Smooth muscle cell of the brain vasculature (primary cell): ENCODE measurements around the gene MYRFL.

Source experiments
- DNase-seq: peaks from one replicate; pipeline ENCODE4 v3.0.0-alpha.2; 2012; ENCODE audit warnings: low read depth, low spot score

MYRFL gene

DNA sequence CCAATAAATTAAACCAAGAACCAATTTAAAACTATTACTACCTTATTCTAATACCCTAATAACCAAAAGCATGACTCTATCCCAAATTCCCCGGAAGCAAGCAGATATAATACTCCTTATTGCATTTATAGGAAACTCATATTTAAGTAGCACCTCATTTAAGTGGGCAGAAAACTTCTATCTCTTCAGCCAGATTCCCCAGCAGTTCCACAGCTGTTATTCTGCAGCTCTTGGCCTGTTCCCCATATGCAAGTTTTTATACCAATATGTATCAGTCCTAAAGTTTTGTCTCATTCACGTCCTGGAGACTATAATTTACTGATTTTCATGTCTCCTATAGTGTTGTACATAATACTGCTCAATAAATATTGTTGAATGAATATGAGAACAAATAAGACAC lies 106.5 kb downstream of the MYRFL start:
- no peak for DNase-seq

DNA sequence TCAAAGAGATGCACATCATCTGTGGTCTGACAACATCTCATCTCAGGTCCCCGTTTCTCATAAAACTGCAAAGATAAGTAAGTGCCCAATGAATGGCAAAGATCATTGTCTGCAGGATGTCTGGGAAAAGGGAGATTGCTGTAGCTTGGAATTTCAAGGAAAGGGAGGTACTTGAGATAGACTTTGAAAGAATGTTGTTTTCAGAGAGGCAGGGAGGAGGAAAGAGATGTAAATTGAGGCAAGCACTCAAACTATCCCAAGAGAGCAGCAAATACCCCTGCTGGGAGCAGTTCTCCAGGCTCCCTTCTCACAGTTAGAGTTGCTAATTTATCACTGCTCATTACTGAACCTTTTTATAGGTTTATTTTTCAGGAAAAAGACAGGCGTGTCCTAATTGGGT lies 107.1 kb downstream of the MYRFL start:
- no peak for DNase-seq

DNA sequence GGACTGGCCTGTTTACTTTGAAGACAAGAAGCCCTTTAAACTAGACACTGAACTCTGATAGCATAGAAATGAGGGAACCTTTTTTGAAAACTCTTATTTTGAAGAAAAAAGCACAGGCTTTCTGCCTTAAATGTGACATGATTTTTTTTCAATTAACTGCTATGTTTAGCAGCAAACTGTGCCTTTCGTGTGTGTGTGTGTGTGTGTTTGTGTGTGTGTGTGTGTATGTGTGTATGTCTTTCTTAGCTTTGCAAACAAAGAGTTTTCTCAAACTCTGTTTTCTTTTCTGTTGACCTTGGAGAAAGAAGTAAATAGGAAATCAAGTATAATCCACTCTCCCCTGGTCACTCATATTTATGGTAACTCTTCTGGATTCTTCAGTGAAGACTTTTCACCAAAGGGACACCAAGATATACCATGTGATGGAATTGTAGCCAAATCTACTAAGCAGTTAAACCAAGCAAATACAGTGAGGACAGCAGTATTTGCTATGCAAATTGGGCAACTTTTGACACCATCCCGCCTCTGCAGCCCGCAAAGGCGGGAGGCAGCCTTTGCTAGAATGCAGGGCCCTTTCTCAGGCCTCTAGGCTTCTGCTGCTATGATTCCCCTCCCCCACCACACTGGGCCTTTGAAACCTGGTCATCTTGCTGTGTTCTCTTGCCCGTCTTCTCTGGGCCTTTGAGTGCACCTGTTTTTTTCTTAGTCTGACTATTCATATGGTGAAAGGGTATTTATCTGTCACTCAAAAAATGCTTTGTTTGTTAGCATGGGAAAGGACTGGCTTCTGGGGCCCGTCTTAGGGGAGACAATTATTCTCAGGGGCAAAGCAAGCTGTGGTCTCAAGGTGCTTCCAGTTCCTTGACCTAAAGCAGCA lies 107.9 kb downstream of the MYRFL start:
- DNase-seq = no peak

DNA sequence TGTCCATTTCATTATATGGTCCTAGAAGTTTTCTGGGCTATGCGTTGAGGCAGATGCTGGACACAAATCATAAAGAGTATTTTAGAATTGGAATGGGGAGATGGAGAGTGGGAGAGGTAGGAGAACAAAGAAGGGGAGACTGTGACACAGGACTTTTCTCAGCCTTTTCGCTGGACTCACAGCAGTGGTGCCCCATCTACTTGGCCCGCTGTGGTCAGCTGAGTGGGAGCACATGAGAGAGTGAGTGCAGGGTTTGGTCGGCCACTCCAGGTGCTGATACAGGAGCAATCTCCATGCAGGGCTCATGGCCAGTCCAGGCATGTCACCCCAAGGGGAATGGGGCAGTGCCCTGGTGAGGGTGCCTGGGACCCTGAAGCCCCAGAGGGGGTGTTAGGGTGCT lies 109.0 kb downstream of the MYRFL start:
- no peak for DNase-seq

DNA sequence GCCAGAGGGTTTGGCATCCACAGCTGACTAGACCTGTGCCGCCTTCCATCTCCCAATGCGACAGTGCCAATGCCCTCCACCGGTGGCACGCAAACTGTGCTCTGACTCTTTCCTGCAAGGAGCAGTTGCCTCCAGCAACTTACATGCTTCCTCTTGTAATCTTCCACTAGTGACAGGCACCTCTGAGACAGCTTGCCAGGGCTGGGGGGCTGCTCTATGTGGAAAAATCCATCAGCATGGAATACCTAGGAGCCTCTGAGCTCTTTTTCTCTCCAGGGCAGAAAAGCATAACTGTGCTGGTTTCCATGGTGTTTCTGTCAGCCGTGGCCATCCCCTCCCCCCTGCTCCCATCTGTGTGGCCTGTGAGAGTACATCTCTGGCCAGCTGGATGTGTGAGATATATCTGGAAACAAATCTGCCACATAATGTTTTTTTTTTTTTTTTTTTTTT lies 110.6 kb downstream of the MYRFL start:
- DNase-seq = no peak

DNA sequence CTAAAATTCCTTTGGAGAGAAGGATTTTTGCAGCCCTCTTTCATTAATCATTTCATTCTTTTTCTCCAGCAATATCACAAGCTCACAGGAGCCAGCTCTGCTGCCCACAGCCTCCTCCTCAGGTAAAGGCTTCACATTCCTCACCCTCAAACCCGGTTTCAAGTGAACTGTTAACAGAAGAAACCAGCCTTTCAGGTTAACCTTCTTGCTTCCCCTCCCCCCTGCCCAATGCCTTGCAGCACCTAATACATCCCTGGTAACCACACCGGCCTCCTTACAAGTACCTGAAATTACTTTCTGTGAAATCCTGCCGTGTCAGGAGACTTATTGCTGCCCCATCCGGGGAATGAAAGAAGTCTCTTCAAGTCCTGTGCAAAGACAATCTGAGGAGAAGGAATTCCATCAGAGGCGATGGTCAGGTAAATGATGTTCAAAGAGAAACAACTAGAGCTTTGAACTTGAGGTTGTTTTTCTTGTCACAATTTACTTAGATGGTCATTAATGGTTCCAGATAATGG lies 111.2 kb downstream of the MYRFL start:
- DNase-seq = no peak

DNA sequence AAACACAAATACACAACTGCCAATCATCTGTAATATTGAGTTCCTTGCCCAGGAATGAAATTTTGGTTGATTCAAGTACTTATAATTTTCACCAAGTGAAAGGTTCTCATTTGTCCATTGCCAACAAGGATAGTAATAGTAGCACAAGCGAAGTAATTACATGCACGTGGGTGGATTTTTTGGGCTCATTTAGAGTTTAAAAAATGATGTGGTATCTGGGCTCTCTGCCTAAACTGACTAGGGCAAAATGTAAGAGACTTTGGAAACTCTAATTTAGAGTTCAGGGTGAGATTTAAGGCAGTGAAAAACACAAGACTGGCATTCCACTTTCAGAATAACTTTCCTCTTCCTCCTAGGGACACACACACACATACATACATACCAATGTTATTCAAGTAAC lies 111.7 kb downstream of the MYRFL start:
- no peak for DNase-seq

DNA sequence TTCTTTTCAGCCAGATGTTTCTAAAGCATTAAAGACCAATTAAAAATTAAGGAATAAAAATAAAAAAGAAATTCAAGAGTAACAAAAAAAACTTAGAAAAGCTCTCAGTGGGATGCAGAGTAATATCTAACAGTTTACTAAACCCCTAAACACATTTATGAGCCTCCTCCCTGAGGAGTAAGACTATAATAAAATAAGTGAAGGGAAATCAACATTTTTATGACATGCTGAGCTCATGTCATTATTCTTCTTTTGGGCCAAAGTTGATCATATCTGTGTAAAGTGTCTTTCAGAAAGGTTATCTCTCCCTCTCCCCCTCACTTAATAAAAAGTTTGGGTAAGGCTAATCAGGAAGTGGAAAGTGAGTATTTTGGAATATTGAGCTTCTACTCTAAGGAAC lies 122.1 kb downstream of the MYRFL start:
- no peak for DNase-seq

DNA sequence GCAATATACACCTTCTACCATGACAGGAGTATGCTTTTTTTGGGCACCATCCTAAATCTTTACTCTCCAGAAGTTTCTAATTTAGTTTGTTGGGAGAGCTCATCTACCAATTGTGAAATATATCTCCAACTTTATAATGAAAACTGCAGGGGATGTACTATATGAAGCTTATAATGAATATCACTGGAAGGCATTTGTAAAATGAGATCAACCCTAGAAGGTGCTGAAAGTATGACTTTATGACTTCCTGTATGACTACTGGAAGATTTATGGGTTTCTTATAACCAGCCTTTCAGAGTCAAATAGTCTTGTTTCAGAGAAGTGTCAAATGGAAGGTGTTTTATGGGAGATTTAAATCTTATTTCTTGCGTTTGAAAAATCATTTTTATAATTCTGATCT lies 122.9 kb downstream of the MYRFL start:
- no peak for DNase-seq

DNA sequence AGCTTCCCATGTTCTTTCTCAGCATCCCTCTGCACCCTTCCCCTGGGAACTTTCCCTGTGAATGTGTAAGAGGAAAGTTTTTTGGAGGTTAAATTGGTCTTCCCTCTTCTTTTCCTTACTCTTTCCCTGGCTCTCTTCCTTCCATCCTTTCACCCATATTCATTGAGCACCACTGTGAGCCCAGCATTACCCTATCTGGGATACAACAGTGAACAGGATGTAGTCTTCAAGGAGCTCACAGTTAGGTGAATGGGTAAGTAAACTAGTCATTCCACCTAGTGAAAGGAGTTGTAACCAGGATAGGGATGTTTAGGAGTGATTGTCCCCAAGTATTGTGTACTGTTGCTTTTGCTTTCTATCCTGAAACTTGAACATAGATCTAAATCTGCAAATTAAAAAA lies 123.8 kb downstream of the MYRFL start:
- DNase-seq = no peak

DNA sequence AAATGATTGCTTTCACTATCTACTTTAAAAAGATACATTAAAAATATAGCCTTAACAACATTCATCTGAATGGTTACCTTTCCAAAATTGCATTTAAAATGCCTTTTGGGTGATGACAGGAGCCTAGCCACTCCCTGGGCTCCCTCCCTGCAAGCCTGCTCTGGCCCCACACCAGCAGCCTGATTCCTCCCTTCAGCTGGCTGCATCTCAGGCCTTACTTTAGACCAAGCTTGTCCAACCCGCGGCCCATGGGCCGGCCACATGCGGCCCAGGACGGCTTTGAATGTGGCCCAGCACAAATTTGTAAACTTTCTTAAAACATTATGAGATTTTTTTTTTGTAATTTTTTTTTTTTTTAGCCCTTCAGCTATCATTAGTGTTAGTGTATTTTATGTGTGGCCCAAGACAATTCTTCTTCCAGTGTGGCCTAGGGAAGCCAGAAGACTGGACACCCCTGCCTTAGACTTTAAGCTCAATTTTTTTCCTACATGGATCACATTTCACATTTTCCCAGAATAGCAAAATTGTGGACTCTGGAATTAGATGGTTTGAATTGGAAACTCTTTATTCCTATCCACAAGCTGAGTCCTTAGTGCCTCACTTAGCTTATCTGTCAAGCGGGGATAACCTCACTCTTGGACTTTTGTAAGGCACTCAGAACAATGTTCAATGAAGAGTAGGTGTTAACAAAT lies 124.4 kb downstream of the MYRFL start:
- no peak for DNase-seq

DNA sequence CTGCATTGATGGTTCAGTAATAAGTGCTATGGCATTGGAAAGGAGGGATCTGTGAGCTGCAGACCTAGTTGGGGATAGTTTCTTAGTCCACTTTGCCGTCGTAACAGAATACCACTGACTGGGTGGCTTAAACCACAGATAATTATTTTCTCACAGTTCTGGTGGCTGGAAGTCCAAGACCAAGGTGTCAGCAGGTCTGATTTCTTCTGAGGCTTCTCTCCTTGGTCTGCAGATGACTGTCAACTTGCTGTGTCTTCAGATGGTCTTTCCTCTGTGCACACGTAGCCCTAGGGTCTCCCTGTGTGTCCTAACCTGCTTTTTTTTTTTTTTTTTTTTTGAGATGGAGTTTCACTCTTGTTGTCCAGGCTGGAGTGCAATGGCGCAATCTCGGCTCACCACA lies 126.1 kb downstream of the MYRFL start:
- DNase-seq = no peak

DNA sequence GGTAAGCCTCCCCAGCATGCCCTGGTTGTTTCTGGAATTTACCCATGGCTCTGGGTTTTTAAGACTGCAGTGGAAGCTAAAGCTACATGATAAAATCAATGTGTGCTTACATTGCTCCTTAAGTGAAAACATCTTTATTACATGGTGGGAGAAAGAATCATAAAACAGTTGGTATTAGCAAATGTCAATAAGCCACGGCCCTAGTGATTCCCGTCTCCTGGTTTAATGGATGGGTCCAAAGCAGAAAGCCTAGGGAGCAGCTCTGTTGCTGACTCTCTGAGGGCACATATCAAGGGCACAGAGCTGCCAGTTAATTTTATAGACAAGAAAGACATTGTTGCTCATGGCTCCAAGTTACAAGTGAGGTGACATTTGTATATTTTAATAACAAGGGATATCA lies 127.9 kb downstream of the MYRFL start:
- no peak for DNase-seq

DNA sequence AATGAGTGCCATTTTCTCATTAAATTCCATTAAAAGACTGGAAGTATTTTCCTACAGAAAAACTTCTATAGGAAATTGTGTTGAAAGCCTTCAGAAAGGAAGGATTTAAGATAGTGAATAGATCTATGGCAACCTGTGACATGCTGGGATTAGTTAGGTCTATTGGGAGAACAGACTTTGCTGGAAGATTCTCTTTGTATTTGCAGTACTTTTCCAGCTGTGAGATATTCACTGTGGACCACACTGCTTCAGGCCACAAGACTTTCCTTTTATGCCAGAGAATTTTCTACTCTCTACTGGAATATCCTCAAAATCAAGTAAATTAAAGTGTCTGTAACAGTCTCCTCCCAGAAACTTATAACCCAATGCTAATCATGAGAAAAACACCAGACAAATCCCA lies 136.2 kb downstream of the MYRFL start:
- DNase-seq = no peak

DNA sequence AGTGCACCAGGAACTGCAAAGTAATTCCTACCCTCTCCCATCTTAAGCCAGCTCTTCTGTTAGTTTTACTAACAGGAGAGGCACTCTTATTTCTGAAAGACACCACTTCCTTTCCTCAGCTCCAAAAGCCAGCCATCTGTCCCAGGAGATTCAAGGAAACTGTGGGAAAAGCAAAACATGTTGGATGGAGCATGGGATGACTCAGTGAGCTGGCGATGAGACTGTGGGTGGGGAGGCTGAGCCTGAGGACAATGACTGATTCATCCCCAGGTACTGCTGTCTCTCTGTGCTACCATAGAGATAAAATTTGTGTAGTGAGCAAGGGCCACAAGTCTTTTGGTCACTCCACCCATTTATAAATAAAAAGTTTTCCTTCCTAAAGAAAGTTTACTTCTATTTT lies 141.4 kb downstream of the MYRFL start:
- DNase-seq = no peak

DNA sequence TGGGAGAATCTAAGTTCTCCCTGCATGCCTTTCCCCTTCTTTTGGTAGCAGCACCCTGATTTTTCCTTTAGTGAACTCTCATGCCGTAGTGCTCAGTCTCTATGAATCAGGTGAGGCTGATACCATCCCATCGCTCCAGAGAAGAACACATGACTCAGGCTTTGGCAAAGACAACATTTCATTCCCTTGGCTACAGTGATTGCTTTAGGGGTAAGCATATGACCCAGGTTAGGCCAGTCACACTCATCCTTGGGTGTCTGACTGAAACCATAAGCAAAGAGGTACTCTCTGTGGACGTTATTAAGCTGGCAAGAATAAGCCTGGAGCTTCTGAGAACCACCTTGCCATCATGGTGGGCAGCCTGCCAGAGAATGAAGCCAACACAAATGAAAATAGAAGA lies 141.8 kb downstream of the MYRFL start:
- DNase-seq = no peak

DNA sequence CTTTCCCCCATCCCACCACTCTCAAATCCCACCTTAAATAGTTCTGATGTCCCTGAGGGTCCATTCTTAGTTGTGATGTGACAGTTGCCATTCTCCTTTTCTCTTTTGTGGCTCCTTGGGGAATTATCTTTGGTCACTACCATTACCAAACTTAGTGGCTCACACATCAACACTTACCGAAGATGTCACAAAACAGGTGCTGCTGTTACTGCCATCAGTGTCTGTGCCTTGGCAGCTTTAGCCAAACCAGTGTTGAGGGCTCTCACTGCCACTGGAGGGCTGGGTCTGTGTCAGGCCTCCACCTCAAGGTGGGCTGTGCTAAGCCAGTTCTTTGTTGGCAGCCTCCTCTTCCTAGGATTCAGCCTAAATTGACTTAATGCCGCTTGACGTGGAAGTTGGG lies 144.0 kb downstream of the MYRFL start:
- DNase-seq = no peak

DNA sequence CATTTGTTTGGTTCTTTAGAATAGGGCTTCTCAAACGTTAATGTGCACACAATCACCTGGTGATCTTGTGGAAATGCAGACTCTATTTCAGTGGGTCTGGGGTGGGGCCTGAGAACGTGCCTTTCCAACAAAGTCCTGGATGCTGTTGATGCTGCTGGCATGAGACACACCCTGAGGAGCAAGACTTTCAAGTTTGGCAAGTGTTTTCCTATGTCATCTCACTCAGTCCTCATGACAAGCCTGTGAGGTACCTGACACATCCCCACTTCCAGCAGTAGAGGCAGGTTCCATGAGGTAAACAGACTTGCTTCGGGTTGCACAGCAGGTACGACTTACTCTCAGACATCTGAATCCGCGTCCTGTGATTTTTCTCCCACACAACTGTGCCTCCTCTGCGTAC lies 147.1 kb downstream of the MYRFL start:
- no peak for DNase-seq

DNA sequence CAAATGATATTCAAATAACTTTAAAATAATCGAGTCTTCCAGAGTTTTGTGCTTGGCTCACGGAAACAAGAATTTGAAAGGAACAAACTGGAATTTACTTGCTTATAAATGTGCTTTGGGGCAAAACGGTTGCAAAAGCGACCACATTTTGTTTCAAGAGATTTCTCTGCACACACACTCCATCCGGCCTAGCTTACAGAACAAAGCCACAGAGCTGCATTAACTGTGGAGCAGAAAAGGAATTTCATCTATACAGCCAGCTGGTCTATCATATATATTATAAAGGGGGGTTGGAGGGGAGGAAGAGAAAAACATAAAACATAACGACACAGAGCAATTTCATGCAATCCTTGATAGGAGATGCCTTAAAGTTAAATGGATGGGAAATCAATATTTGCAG lies 153.0 kb downstream of the MYRFL start:
- DNase-seq = no peak

DNA sequence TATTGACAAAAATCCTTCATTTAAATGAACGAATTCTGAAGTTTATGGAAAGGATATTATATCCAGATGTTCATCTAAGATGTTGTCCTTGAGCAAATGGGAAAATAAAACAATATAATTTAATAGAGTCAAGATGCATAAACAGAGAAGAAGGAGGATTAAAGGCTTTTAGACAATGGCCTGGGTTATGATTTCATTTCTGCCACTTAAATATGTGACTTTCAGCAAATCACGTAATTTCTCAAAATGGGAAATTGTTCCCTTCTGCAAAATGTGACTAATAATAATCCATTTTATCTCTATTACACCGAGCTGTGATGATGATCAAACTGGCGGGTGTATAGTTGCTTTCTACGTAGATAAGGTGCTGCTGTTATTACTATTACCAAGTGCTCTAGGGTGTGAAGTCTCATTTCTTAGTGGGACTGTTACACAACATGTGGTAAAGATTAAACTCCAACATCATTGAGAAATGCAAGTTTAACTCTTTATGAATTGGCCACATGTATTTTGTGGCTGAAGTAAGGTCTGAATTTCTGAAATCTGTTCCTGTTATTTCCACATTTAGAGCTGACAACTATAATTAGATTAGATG lies 157.0 kb downstream of the MYRFL start:
- DNase-seq = no peak

DNA sequence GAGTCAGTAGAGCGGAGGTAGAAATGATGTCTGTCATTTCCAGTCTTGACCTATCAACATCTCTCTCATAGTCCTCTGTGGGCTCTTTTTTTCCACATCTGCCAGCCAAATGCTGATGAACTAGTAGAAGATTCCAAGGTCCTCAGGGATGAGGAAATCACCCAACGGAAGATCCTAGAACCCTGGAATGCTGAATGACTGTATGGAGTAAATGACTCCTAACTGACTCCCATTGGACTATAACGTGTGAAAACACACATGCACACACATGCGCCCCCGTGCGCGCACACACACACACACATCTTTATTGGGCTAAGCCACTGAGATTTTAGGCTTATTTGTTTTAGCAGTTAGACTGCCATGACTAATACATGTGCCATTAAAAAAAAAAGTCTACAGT lies 159.2 kb downstream of the MYRFL start:
- DNase-seq = no peak

DNA sequence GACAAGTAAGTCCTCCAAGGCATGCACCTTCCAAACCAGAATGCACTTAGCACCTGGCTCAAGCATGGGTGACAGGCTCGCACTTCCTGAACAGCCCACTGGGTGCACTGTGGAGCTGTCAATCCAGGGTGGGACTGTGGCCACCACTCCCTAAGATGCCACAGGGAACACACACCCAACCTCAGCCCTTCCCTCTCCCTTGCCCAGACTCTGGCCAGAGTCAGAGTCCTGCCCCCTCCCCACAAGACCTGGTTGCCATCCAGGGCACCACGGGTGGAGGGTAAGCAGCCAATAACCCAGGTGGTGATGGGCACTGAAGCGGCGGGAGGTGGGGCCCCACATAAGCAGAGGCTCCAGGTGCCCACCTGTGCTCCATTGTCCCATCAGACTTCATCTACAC lies 160.6 kb downstream of the MYRFL start:
- no peak for DNase-seq

DNA sequence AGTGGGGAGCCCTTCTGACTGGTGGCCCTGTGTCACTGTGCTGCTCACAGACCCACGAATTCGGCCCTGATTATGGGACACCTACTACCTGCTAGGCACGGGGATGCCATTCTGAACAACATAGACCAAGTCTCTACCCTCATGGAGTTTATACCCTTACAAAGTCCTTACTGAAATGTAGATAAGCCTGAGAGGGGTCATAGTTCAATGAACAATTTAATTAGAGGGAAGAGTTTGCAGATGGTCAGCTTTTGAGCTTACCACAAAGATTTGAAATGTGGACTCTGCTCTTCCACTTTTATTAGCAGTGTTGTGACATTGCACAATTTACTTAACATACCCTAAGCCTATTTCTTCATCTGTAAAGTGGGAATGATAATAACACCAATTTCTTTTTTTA lies 161.1 kb downstream of the MYRFL start:
- no peak for DNase-seq
